Measurements from ENCODE around the gene NEBL. TPM values are rescaled to one million over a fixed set of nuclear protein-coding genes. Genes with fewer than 3 reads are reported as not detected.

Gene NEBL
- total RNA-seq, 4 donors from 2014 or later = 2.1 to 3.5 (median 2.5) TPM

DNA sequence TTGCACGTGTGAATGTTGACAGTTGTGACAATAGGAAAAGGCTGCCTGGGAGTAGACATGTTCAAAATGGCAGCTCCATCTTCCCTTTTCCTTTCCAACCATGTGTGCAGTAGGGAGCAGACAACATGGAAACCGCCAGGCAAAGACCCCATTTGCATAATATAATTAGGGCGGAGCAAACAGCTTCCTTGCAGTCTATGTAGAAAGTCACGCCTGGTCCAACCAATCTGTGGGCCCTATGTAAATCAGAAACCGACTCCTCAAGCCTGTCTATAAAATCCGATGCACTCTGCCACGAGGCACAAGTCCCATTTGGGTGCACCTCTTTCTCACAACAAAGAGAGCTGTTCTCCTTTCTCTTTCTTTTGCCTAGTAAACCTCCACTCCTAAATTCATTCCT, 19.6 kb downstream of the NEBL start:
- Histone ChIP-seq H3K4me1 (peaks cover 0 to 15% (median 0%) of the 10 kb centered on the region in 4 donors), H3K4me3 (no peak overlapping the region), H3K27me3 (no peaks in the 10 kb centered on the region), H3K27ac (replicated peaks in 1 of 4) (no peak overlapping the region), H3K9me3 (no peaks in the 10 kb centered on the region), H3K36me3 (peaks cover 0 to 56% (median 0%) of the 10 kb centered on the region in 4 donors)
- 94% methylated on average over 7 of the region's 7 CpGs for WGBS
- TF ChIP-seq, protein P1, sequence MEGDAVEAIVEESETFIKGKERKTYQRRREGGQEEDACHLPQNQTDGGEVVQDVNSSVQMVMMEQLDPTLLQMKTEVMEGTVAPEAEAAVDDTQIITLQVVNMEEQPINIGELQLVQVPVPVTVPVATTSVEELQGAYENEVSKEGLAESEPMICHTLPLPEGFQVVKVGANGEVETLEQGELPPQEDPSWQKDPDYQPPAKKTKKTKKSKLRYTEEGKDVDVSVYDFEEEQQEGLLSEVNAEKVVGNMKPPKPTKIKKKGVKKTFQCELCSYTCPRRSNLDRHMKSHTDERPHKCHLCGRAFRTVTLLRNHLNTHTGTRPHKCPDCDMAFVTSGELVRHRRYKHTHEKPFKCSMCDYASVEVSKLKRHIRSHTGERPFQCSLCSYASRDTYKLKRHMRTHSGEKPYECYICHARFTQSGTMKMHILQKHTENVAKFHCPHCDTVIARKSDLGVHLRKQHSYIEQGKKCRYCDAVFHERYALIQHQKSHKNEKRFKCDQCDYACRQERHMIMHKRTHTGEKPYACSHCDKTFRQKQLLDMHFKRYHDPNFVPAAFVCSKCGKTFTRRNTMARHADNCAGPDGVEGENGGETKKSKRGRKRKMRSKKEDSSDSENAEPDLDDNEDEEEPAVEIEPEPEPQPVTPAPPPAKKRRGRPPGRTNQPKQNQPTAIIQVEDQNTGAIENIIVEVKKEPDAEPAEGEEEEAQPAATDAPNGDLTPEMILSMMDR (IDR thresholded peaks at IDR 0.05) = no peak
- no peak for TF ChIP-seq POLR2A (IDR thresholded peaks at IDR 0.05; ENCODE audit: low read depth)
- TF ChIP-seq EP300 (IDR thresholded peaks at IDR 0.05) = no peak
- TF ChIP-seq POLR2AphosphoS5 (IDR thresholded peaks at IDR 0.05) = no peak
- intact Hi-C loops (cut with DNase I) = no loop called here
- no peak for DNase-seq (ENCODE audit: extremely low spot score)

GRCh38 chr10:20874261-20874660, 22.9 kb downstream of the NEBL start:
- Histone ChIP-seq H3K27ac (replicated peaks in 1 of 4) (no peak overlapping the region), H3K4me1 (peaks cover 0 to 8% (median 0%) of the 10 kb centered on the region in 4 donors), H3K36me3 (peaks cover 0 to 29% (median 0%) of the 10 kb centered on the region in 4 donors), H3K27me3 (no peaks in the 10 kb centered on the region), H3K9me3 (no peaks in the 10 kb centered on the region), H3K4me3 (no peak overlapping the region)
- intact Hi-C loops (cut with DNase I) = no loop called here
- TF ChIP-seq POLR2A (IDR thresholded peaks at IDR 0.05; ENCODE audit: low read depth) = no peak
- no peak for TF ChIP-seq POLR2AphosphoS5 (IDR thresholded peaks at IDR 0.05)
- TF ChIP-seq EP300 (IDR thresholded peaks at IDR 0.05) = no peak
- TF ChIP-seq, protein P1 (IDR thresholded peaks at IDR 0.05) = no peak
- 88% methylated on average over 2 of the region's 2 CpGs for WGBS
- DNase-seq (ENCODE audit: extremely low spot score) = no peak

GRCh38 chr10:20871970-20872369, 25.1 kb downstream of the NEBL start:
- peaks cover 0 to 7% (median 0%) of the 10 kb centered on the region in 4 donors for H3K4me1 ChIP-seq
- no peak for DNase-seq (ENCODE audit: extremely low spot score)
- no peaks in the 10 kb centered on the region for H3K27me3 ChIP-seq
- TF ChIP-seq POLR2A (IDR thresholded peaks at IDR 0.05; ENCODE audit: low read depth) (no peak), EP300 (IDR thresholded peaks at IDR 0.05) (no peak), POLR2AphosphoS5 (IDR thresholded peaks at IDR 0.05) (no peak)
- TF ChIP-seq, protein P1 (IDR thresholded peaks at IDR 0.05) = no peak
- peaks cover 0 to 28% (median 0%) of the 10 kb centered on the region in 4 donors for H3K36me3 ChIP-seq
- H3K27ac ChIP-seq (replicated peaks in 1 of 4) = no peak overlapping the region
- no peaks in the 10 kb centered on the region for H3K9me3 ChIP-seq
- 80% methylated on average over 7 of the region's 7 CpGs for WGBS
- H3K4me3 ChIP-seq = no peak overlapping the region
- intact Hi-C loops (cut with DNase I) = no loop called here

GRCh38 chr10:20870834-20871233, 26.3 kb downstream of the NEBL start:
- no peak for DNase-seq (ENCODE audit: extremely low spot score)
- Histone ChIP-seq H3K27ac (replicated peaks in 1 of 4) (no peak overlapping the region), H3K4me3 (no peak overlapping the region), H3K27me3 (no peaks in the 10 kb centered on the region), H3K9me3 (no peaks in the 10 kb centered on the region), H3K36me3 (peaks cover 0 to 37% (median 0%) of the 10 kb centered on the region in 4 donors), H3K4me1 (peaks cover 0 to 7% (median 0%) of the 10 kb centered on the region in 4 donors)
- TF ChIP-seq, protein P1 (IDR thresholded peaks at IDR 0.05) = no peak
- TF ChIP-seq EP300 (IDR thresholded peaks at IDR 0.05) (no peak), POLR2A (IDR thresholded peaks at IDR 0.05; ENCODE audit: low read depth) (no peak)
- WGBS = 56% methylated on average over 3 of the region's 3 CpGs
- intact Hi-C loops (cut with DNase I) = no loop called here

GRCh38 chr10:20863008-20863407, 34.1 kb downstream of the NEBL start:
- no peak for DNase-seq (ENCODE audit: extremely low spot score)
- Histone ChIP-seq H3K9me3 (no peaks in the 10 kb centered on the region), H3K36me3 (peaks cover 0 to 60% (median 0%) of the 10 kb centered on the region in 4 donors), H3K27ac (replicated peaks in 1 of 4) (no peak overlapping the region), H3K4me1 (no peaks in the 10 kb centered on the region), H3K4me3 (no peak overlapping the region), H3K27me3 (no peaks in the 10 kb centered on the region)
- no peak for TF ChIP-seq POLR2A (IDR thresholded peaks at IDR 0.05; ENCODE audit: low read depth)
- TF ChIP-seq, protein P1 (IDR thresholded peaks at IDR 0.05) = no peak
- no peak for TF ChIP-seq EP300 (IDR thresholded peaks at IDR 0.05)
- no peak for TF ChIP-seq POLR2AphosphoS5 (IDR thresholded peaks at IDR 0.05)
- 80% methylated on average over 4 of the region's 4 CpGs for WGBS
- intact Hi-C loops (cut with DNase I) = no loop called here

Measured in esophagus muscularis mucosa (tissue), 4 donors.